Sigmoid colon (tissue), 7 donors: ENCODE data around the gene TFAP2D. TPM values are rescaled to one million over a fixed set of nuclear protein-coding genes. Genes with fewer than 3 reads are reported as not detected.

ENCODE experiments used
- DNase-seq: peaks from one replicate; pipeline ENCODE4 v3.0.0-alpha.2; 2019
- H3K27ac ChIP-seq, 4 donors: fragments of 200-600 bp; sonication (generic); one replicate each; pipeline ENCODE4 v1.5.1; 2016 to 2019; ENCODE audit warnings: mild to moderate bottlenecking in 1 of 4
- H3K27me3 ChIP-seq, 3 donors: fragments of 200-600 bp; sonication (generic); one replicate each; pipeline ENCODE4 v1.5.1; 2019; ENCODE audit warnings: mild to moderate bottlenecking in 1 of 3
- H3K36me3 ChIP-seq, 4 donors: fragments of 200-600 bp; sonication (generic); one replicate each; pipeline ENCODE4 v1.5.1; 2016 to 2019
- H3K4me1 ChIP-seq, 4 donors: fragments of 200-600 bp; sonication (generic); one replicate each; pipeline ENCODE4 v1.5.1; 2017 to 2019
- H3K4me3 ChIP-seq, 4 donors: fragments of 200-600 bp; sonication (generic); one replicate each; pipeline ENCODE4 v1.5.1; 2017 to 2019; ENCODE audit warnings: mild to moderate bottlenecking in 2 of 4, moderate library complexity in 1 of 4
- H3K9me3 ChIP-seq, 4 donors: fragments of 200-600 bp in 3 of 4; sonication (generic) in 3 of 4; one replicate each; pipeline versions ENCODE4 v1.5.1 to v1.6.1; 2013 to 2019
- EP300 ChIP-seq, 4 donors: sonication (generic); formaldehyde crosslinking; IDR thresholded peaks; one replicate each; pipeline ENCODE4 v1.6.1; 2017; ENCODE audit warnings: antibody characterized with exemption in 4 of 4
- POLR2A ChIP-seq, 2 donors: fragments of 450-650 bp; IDR thresholded peaks; one replicate each; pipeline ENCODE4 v1.6.1; 2016; ENCODE audit warnings: antibody characterized with exemption in 2 of 2, mild to moderate bottlenecking in 2 of 2, moderate library complexity in 2 of 2
- POLR2AphosphoS5 ChIP-seq, 4 donors: sonication (generic); formaldehyde crosslinking; IDR thresholded peaks; one replicate each; pipeline ENCODE4 v1.6.1; 2017; ENCODE audit warnings: antibody characterized with exemption in 4 of 4
- WGBS, 2 donors: extraction: QIAGEN DNeasy Blood & Tissue Kit; methylation state at CpG; one replicate each; pipeline ENCODE4 v1.1.7; 2013; 5-methylcytosine and 5-hydroxymethylcytosine counted together
- intact Hi-C: fragments of 100-400 bp; cut with DNase I; formaldehyde crosslinking; loops from one replicate; pipeline ENCODE4 v1.15.1; 2023
- polyA plus RNA-seq, 3 donors: library from polyadenylated mRNA; stranded (reverse); fragments of 200-250 nt; gene quantifications; one replicate each; pipeline ENCODE4 v1.2.3, GENCODE V29; 2013
- total RNA-seq, 4 donors: library from RNA; depleted of rRNA; stranded (reverse); fragments of >200 nt; gene quantifications; one replicate each; pipeline ENCODE4 v1.1.0, GENCODE V29; 2016
- TF ChIP-seq, protein P1 (sequence below), 4 experiments: fragments of 450-650 bp in 3 of 4; fragments of 200-600 bp in 1 of 4; IDR thresholded peaks; one replicate each; pipeline ENCODE4 v1.5.1; 2016 to 2019; ENCODE audit warnings: antibody characterized with exemption in 4 of 4, mild to moderate bottlenecking in 3 of 4, moderate library complexity in 2 of 4
- donor health status: healthy with polysubstance abuse.
- donor health status: Bipolar disorder and iron deficiency.
- donor health status: healthy.

TFAP2D gene
- total RNA-seq (not detected), polyA plus RNA-seq (not detected)

DNA sequence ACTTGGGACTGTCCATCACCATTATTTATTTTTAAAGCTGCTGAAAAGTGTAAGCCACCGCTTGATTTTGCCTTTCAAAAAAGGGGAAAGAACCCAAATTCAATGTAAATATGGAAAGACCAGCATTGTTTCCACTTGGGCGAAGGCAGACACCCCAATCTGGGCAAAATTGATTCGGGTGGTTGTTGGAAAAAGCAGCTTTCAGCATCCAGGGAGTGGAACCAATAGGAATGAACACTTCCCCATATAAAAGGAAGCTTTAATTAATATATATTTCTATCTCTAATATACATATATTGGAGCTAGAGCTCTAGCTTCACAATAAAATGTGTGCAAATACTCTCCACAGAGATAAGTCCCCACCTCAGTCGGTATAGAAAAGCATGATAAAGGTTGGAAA lies at the start of gene TFAP2D:
Gene TFAP2D (plus strand): TSS at position 301 of the 400 bp plus-strand sequence. CDS start 530 bp downstream, outside the sequence.
- Histone ChIP-seq H3K9me3 (no peaks in the 10 kb centered on the region), H3K27me3 (peaks cover 7 to 80% (median 32%) of the 10 kb centered on the region in 3 donors), H3K27ac (no peak within 1 kb of the TSS), H3K4me1 (no peaks in the 10 kb centered on the region), H3K36me3 (no peaks in the 10 kb centered on the region), H3K4me3 (no peak within 1 kb of the TSS)
- DNase-seq, result no peak
- intact Hi-C loops, result no loop called here
- TF ChIP-seq, protein P1, sequence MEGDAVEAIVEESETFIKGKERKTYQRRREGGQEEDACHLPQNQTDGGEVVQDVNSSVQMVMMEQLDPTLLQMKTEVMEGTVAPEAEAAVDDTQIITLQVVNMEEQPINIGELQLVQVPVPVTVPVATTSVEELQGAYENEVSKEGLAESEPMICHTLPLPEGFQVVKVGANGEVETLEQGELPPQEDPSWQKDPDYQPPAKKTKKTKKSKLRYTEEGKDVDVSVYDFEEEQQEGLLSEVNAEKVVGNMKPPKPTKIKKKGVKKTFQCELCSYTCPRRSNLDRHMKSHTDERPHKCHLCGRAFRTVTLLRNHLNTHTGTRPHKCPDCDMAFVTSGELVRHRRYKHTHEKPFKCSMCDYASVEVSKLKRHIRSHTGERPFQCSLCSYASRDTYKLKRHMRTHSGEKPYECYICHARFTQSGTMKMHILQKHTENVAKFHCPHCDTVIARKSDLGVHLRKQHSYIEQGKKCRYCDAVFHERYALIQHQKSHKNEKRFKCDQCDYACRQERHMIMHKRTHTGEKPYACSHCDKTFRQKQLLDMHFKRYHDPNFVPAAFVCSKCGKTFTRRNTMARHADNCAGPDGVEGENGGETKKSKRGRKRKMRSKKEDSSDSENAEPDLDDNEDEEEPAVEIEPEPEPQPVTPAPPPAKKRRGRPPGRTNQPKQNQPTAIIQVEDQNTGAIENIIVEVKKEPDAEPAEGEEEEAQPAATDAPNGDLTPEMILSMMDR (IDR thresholded peaks at IDR 0.05), result no peak
- 6 to 13% methylated on average over 4 of the region's 4 CpGs for WGBS, 2 donors

DNA sequence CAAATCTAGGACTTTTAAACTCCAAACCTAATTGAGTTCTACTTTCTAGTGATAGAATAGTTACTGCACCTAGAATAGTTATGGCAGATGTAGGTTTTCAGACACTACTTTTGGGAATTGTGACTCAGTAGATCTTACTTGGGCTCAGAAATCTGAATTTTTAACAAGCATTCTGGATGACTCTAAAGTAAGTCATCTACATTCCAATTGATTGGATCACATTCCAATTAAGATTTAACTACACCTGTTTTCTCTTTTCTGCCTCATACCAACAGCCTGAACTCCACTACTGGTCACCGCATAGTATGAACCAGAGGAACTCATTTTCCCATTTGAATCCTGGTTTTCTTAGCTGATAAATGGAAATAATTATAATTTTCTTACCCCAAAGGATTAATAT lies 49.5 kb upstream of the TFAP2D start:
- Histone ChIP-seq H3K36me3 (no peaks in the 10 kb centered on the region), H3K27ac (no peak overlapping the region), H3K4me3 (no peak overlapping the region), H3K4me1 (no peaks in the 10 kb centered on the region), H3K9me3 (no peaks in the 10 kb centered on the region), H3K27me3 (no peaks in the 10 kb centered on the region)
- DNase-seq, result no peak
- TF ChIP-seq POLR2AphosphoS5 (IDR thresholded peaks at IDR 0.05) (no peak), POLR2A (IDR thresholded peaks at IDR 0.05) (no peak), EP300 (IDR thresholded peaks at IDR 0.05) (no peak)
- TF ChIP-seq, protein P1 (IDR thresholded peaks at IDR 0.05), result no peak
- WGBS, 2 donors, result 85 to 88% methylated on average over 1 of the region's 1 CpG
- intact Hi-C loops, result no loop called here

DNA sequence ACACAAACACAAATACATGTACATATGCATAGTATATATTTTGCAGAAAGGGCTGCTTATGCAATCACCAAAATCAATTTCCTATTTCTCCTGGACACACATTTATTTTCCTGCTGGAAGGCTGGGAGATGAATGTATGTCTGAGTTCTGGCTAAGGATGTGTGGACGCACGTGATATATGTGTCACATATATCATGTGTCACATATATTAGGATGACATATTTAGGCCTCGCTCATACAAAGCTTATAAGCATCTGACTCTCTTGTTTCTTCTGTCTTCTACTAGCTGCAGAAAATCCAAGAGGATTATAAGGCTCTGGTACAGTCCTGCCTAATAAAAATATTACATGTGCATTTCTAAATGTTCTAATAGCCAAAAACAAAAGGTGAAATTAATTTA lies 47.2 kb upstream of the TFAP2D start:
- intact Hi-C loops, result no loop called here
- H3K27me3 ChIP-seq, result no peaks in the 10 kb centered on the region

DNA sequence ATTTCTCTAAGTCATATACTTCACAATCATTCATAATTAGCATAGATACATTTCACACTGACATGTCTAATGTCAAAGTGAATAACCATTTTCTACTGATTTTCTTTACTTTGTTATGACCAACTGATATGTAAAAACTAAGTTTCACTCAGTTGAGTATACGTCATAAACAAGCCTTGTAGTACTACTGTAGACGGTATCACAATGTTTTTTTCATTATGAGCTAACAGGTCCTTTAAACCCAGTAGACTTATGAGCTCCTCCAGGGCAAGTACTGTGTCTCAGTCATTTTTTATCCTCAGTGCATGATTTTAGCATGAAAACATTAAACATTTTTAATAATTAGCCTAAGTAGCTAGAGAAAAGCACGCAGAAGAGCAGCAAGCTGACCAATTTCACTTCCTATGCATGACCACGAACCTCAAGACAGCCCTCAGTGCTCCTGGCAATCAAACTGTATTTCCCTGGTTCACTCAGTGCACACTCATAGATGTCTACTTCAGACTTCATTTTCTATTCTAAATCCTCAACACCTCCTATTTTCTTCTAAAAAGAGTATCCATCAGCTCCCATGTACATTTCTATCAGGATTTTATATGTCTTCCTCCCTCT lies 32.0 kb upstream of the TFAP2D start:
- 65 to 68% methylated on average over 4 of the region's 4 CpGs for WGBS, 2 donors
- no peak for TF ChIP-seq EP300 (IDR thresholded peaks at IDR 0.05)
- TF ChIP-seq, protein P1 (IDR thresholded peaks at IDR 0.05), result no peak
- no peak for TF ChIP-seq POLR2AphosphoS5 (IDR thresholded peaks at IDR 0.05)
- no peak for TF ChIP-seq POLR2A (IDR thresholded peaks at IDR 0.05)
- intact Hi-C loops, result no loop called here
- Histone ChIP-seq H3K27ac (no peak overlapping the region), H3K4me1 (no peaks in the 10 kb centered on the region), H3K36me3 (no peaks in the 10 kb centered on the region), H3K27me3 (no peaks in the 10 kb centered on the region), H3K9me3 (no peaks in the 10 kb centered on the region), H3K4me3 (no peak overlapping the region)
- DNase-seq, result no peak

More for the DNA sequence above, 47.2 kb upstream of the TFAP2D start:
- Histone ChIP-seq H3K36me3 (no peaks in the 10 kb centered on the region), H3K27ac (no peak overlapping the region), H3K9me3 (no peaks in the 10 kb centered on the region), H3K4me3 (no peak overlapping the region), H3K4me1 (no peaks in the 10 kb centered on the region)
- DNase-seq, result no peak
- TF ChIP-seq EP300 (IDR thresholded peaks at IDR 0.05), result no peak
- no peak for TF ChIP-seq POLR2A (IDR thresholded peaks at IDR 0.05)
- no peak for TF ChIP-seq POLR2AphosphoS5 (IDR thresholded peaks at IDR 0.05)
- TF ChIP-seq, protein P1 (IDR thresholded peaks at IDR 0.05), result no peak
- 89 to 91% methylated on average over 3 of the region's 3 CpGs for WGBS, 2 donors

DNA sequence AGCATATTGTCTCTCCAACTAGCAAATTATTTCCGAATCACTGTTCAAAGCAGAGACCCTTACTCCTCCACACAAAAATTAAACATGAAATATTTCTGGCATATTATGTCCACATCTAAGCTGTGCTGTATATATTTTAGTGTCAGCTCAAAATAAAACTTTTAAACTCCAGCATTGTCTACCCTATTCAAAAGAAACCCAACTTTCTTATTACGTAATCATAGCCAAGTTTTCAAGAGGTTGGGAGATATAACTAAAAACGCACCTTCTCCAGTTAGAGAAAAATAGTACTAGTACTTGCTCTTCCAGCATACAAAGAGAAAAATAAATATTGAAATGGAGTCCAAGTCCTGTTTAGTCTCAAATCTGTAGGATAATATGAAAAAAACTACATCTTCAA lies 24.1 kb upstream of the TFAP2D start:
- no peak overlapping the region for H3K4me3 ChIP-seq
- no peaks in the 10 kb centered on the region for H3K4me1 ChIP-seq

More for the DNA sequence above, 24.1 kb upstream of the TFAP2D start:
- no peaks in the 10 kb centered on the region for H3K36me3 ChIP-seq
- no peak for DNase-seq
- TF ChIP-seq POLR2AphosphoS5 (IDR thresholded peaks at IDR 0.05) (no peak), POLR2A (IDR thresholded peaks at IDR 0.05) (no peak), EP300 (IDR thresholded peaks at IDR 0.05) (no peak)
- TF ChIP-seq, protein P1 (IDR thresholded peaks at IDR 0.05), result no peak
- intact Hi-C loops, result no loop called here
- H3K27me3 ChIP-seq, result no peaks in the 10 kb centered on the region
- H3K27ac ChIP-seq, result no peak overlapping the region
- no peaks in the 10 kb centered on the region for H3K9me3 ChIP-seq
- 90 to 91% methylated on average over 3 of the region's 3 CpGs for WGBS, 2 donors
